Heart left ventricle (tissue), 16 donors: ENCODE results near the gene TTLL11. TPM values are rescaled to one million over a fixed set of nuclear protein-coding genes. Genes with fewer than 3 reads are reported as not detected.

Experiments
- ATAC-seq, 4 donors: fragments of 200-7000 bp; cut with Tn5 transposase; one replicate each; pipeline ENCODE4 v1.9.1; 2020 to 2022; ENCODE audit warnings: moderate library complexity in 4 of 4, mild to moderate bottlenecking in 3 of 4, moderate number of reproducible peaks in 1 of 4
- DNase-seq, 5 donors: peaks; one replicate each; pipeline ENCODE4 v3.0.0-alpha.2; 2020
- H3K27ac ChIP-seq, 12 donors: fragments of 200-600 bp; sonication (generic) in 4 of 12; one replicate each; pipeline versions ENCODE4 v1.5.0 to v1.8.0; 2016 to 2022; ENCODE audit warnings: mild to moderate bottlenecking in 2 of 12
- H3K27me3 ChIP-seq, 9 donors: fragments of 200-600 bp; sonication (generic) in 2 of 9; one replicate each; pipeline versions ENCODE4 v1.5.1 to v1.8.0; 2016 to 2022; ENCODE audit warnings: mild to moderate bottlenecking in 3 of 9
- H3K36me3 ChIP-seq, 9 donors: fragments of 200-600 bp; sonication (generic) in 2 of 9; one replicate each; pipeline versions ENCODE4 v1.5.0 to v1.8.0; 2018 to 2022; ENCODE audit warnings: mild to moderate bottlenecking in 2 of 9
- H3K4me1 ChIP-seq, 12 donors: fragments of 200-600 bp; sonication (generic) in 4 of 12; one replicate each; pipeline versions ENCODE4 v1.5.0 to v1.8.0; 2016 to 2022; ENCODE audit warnings: mild to moderate bottlenecking in 3 of 12
- H3K4me3 ChIP-seq, 12 donors: fragments of 200-600 bp; sonication (generic) in 4 of 12; one replicate each; pipeline versions ENCODE4 v1.5.0 to v1.8.0; 2017 to 2022; ENCODE audit warnings: mild to moderate bottlenecking in 9 of 12, moderate library complexity in 4 of 12
- H3K9me3 ChIP-seq, 12 donors: fragments of 200-600 bp; sonication (generic) in 4 of 12; one replicate each; pipeline versions ENCODE4 v1.5.0 to v1.8.0; 2016 to 2022; ENCODE audit warnings: mild to moderate bottlenecking in 1 of 12
- CTCF ChIP-seq, 12 donors: fragments of 200-600 bp; sonication (generic) in 4 of 12; IDR thresholded peaks; one replicate each; pipeline versions ENCODE4 v1.5.0 to v1.8.0; 2018 to 2022; ENCODE audit warnings: antibody characterized with exemption in 12 of 12, mild to moderate bottlenecking in 5 of 12
- POLR2A ChIP-seq, 2 donors: fragments of 450-650 bp; IDR thresholded peaks; one replicate each; pipeline ENCODE4 v1.6.1; 2017; ENCODE audit warnings: antibody characterized with exemption in 2 of 2, mild to moderate bottlenecking in 2 of 2, moderate library complexity in 2 of 2
- WGBS, 4 donors: extraction: QIAGEN DNeasy Blood & Tissue Kit in 2 of 4; methylation state at CpG; one replicate each; pipeline versions ENCODE4 v1.1.5 to v1.1.7; 2013 to 2018; 5-methylcytosine and 5-hydroxymethylcytosine counted together
- intact Hi-C, 10 donors: fragments of 100-400 bp; cut with DNase I; formaldehyde crosslinking; loops; one replicate each; pipeline versions ENCODE4 v1.11.1 to v1.14.2; 2022
- polyA plus RNA-seq, 2 donors: library from polyadenylated mRNA; stranded (reverse); fragments of 200-250 nt; gene quantifications; one replicate each; pipeline ENCODE4 v1.2.3, GENCODE V29; 2013
- total RNA-seq, 9 donors: library from RNA; depleted of rRNA in 2 of 9; stranded (reverse); fragments of >200 nt in 2 of 9; fragmentation: NEBNext Ultra II Directional in 3 of 9; extraction: Animal tissue kit (Norgen Biotek cat#: 25700) in 3 of 9; gene quantifications; one replicate each; pipeline versions ENCODE4 v1.1.0 to v1.2.4, GENCODE V29; 2016 to 2023
- donor health status: ischemic (EF 13 %, LVEDD 7.1; RV severe dilation, severe dysfunction).
- donor health status: healthy with polysubstance abuse.
- donor health status: DM: no; HTN: yes; CAD: no.
- donor health status: DM: no; HTN: no; CAD: no.
- donor health status: ischemic (EF 25% LVEDD 6.9; RV normal size, moderate dysfunction).
- donor health status: ischemic (EF 25% LVEDD 5.7; RV mildly dilated, moderate dysfunction).
- donor health status: healthy.
- donor health status: DM: yes; HTN: yes; CAD: no.
- donor health status: ischemic (EF 35%, LVEDD 5.7; RV mildly dilated, moderate dysfunction).
- donor health status: nonischemic (EF 11% LVEDD 7.7; RV severe dilation, severe dysfunction).
- donor health status: DM: yes; HTN: yes; CAD: no.
- donor health status: PGD.
- donor health status: ischemic (EF 29% LVEDD 5.4; RV normal size, mild dysfunction).
- donor health status: nonischemic (EF 23%, LVEDD 6.1; RV moderate dilation, normal function).

The TTLL11 gene
- total and polyA plus RNA-seq, 11 donors, result 2.7 to 10.9 (median 7.9) TPM

- no peaks in the 10 kb centered on the region for H3K36me3 ChIP-seq
- WGBS, 4 donors, result 61 to 76% (median 67%) methylated on average over 7 of the region's 7 CpGs
- no peaks in the 10 kb centered on the region for H3K27me3 ChIP-seq
- peaks cover 0 to 17% (median 6%) of the 10 kb centered on the region in 12 donors for H3K4me1 ChIP-seq
- H3K9me3 ChIP-seq, result peaks cover 0 to 13% (median 3%) of the 10 kb centered on the region in 12 donors
- DNase-seq (peak in 1 of 5 donors; percentile 44), ATAC-seq (peak; percentile 28 to 87 (median 79))
- TF ChIP-seq CTCF (IDR thresholded peaks at IDR 0.05) (no peak), POLR2A (IDR thresholded peaks at IDR 0.05) (no peak)
- H3K4me3 ChIP-seq, result no peak overlapping the region
- intact Hi-C loops, result no loop called here
- H3K27ac ChIP-seq, result peak overlapping the region in 3 of 12 donors; percentile 24 to 63 (median 62)
Observed at GRCh38 chr9:122107291-122107805, 14.2 kb upstream of the TTLL11 start.

GRCh38 chr9:122106576-122106975, 13.5 kb upstream of the TTLL11 start:
- intact Hi-C loops, result no loop called here

GRCh38 chr9:122103985-122104384, 10.9 kb upstream of the TTLL11 start:
- H3K9me3 ChIP-seq, result peaks cover 0 to 13% (median 3%) of the 10 kb centered on the region in 12 donors
- H3K36me3 ChIP-seq, result no peaks in the 10 kb centered on the region
- 95 to 100% (median 99%) methylated on average over 1 of the region's 1 CpG for WGBS, 4 donors
- TF ChIP-seq POLR2A (IDR thresholded peaks at IDR 0.05) (no peak), CTCF (IDR thresholded peaks at IDR 0.05) (no peak)
- H3K27me3 ChIP-seq, result no peaks in the 10 kb centered on the region
- intact Hi-C loops, result loop anchor here in 2 of 10 donors (5.0 kb wide), 1 partner anchor 348 kb away; no protein-coding TSS in a partner anchor
- H3K27ac ChIP-seq, result no peak overlapping the region
- DNase-seq, result no peak
- no peak overlapping the region for H3K4me3 ChIP-seq
- ATAC-seq, result no peak
- peaks cover 0 to 17% (median 7%) of the 10 kb centered on the region in 12 donors for H3K4me1 ChIP-seq

More at GRCh38 chr9:122106576-122106975, 13.5 kb upstream of the TTLL11 start:
- no peak for TF ChIP-seq CTCF (IDR thresholded peaks at IDR 0.05)
- no peak for TF ChIP-seq POLR2A (IDR thresholded peaks at IDR 0.05)
- H3K27me3 ChIP-seq, result no peaks in the 10 kb centered on the region
- no peaks in the 10 kb centered on the region for H3K36me3 ChIP-seq
- peak overlapping the region in 4 of 12 donors; percentile 6 to 63 (median 36) for H3K27ac ChIP-seq
- DNase-seq (no peak), ATAC-seq (no peak)
- H3K4me3 ChIP-seq, result no peak overlapping the region
- peaks cover 0 to 13% (median 3%) of the 10 kb centered on the region in 12 donors for H3K9me3 ChIP-seq
- H3K4me1 ChIP-seq, result peaks cover 0 to 17% (median 6%) of the 10 kb centered on the region in 12 donors
- 46 to 65% (median 57%) methylated on average over 2 of the region's 2 CpGs for whole genome bisulfite sequencing, 4 donors

- DNase-seq (no peak), ATAC-seq (no peak)
- H3K4me1 ChIP-seq, result peaks cover 0 to 12% (median 7%) of the 10 kb centered on the region in 12 donors
- H3K4me3 ChIP-seq, result no peak overlapping the region
- no peaks in the 10 kb centered on the region for H3K36me3 ChIP-seq
- TF ChIP-seq POLR2A (IDR thresholded peaks at IDR 0.05) (no peak), CTCF (IDR thresholded peaks at IDR 0.05) (no peak)
- intact Hi-C loops, result loop anchor here in 2 of 10 donors (5.0 kb wide), 1 partner anchor 350 kb away; no protein-coding TSS in a partner anchor
- no peak overlapping the region for H3K27ac ChIP-seq
- no peaks in the 10 kb centered on the region for H3K27me3 ChIP-seq
- H3K9me3 ChIP-seq, result peaks cover 0 to 13% (median 3%) of the 10 kb centered on the region in 12 donors
- WGBS, 4 donors, result 97 to 99% (median 98%) methylated on average over 2 of the region's 2 CpGs
Observed at GRCh38 chr9:122102156-122102555, 9.0 kb upstream of the TTLL11 start.
